Hematopoietic multipotent progenitor cell (in vitro differentiated cells): ENCODE measurements around the gene MID1. TPM values are rescaled to one million over a fixed set of nuclear protein-coding genes. Genes with fewer than 3 reads are reported as not detected.

Source experiments
- DNase-seq, 3 donors: peaks; one replicate each; pipeline ENCODE4 v3.0.0-alpha.2; 2011 to 2015; ENCODE audit warnings: low read depth in 2 of 3, low spot score in 2 of 3
- total RNA-seq: library from RNA; depleted of rRNA; stranded (reverse); fragments of >200 nt; gene quantifications from one replicate; pipeline ENCODE4 v1.2.3, GENCODE V29; 2012

MID1 gene, protein sequence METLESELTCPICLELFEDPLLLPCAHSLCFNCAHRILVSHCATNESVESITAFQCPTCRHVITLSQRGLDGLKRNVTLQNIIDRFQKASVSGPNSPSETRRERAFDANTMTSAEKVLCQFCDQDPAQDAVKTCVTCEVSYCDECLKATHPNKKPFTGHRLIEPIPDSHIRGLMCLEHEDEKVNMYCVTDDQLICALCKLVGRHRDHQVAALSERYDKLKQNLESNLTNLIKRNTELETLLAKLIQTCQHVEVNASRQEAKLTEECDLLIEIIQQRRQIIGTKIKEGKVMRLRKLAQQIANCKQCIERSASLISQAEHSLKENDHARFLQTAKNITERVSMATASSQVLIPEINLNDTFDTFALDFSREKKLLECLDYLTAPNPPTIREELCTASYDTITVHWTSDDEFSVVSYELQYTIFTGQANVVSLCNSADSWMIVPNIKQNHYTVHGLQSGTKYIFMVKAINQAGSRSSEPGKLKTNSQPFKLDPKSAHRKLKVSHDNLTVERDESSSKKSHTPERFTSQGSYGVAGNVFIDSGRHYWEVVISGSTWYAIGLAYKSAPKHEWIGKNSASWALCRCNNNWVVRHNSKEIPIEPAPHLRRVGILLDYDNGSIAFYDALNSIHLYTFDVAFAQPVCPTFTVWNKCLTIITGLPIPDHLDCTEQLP
- 0.54 TPM for total RNA-seq

DNA sequence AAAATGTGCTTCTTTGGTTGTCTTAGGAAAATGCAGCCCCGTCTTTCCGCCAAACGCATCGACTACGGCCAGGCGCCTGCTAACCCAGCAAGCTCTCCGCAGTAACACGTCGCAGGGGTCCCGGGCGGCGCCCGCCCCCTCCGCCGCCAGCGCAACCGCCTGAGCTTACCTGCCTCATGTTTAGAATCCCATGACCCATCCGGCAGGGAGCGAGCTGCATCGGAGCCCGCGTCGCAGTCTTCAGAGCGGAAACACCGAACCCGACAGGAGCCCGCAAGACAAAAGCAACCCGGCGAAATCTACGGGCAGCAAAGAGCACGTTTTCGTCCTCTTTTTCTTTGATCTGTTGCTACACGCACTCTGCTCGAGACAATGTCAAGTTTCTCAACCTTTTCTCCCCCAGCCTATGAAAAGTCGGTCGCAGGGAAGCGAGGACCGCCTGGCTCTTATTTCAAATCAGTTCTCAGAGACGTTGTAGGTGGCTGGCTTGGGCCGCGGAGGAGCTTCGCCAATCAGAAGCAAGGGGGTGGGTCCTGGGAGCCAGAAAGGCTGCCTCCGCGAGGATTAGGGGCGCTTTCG, at the start of gene MID1:
MID1 (minus strand) TSS at position 465 of the 579 bp plus-strand sequence. CDS start 53,038 bp downstream, outside the sequence.
- no peak for DNase-seq

DNA sequence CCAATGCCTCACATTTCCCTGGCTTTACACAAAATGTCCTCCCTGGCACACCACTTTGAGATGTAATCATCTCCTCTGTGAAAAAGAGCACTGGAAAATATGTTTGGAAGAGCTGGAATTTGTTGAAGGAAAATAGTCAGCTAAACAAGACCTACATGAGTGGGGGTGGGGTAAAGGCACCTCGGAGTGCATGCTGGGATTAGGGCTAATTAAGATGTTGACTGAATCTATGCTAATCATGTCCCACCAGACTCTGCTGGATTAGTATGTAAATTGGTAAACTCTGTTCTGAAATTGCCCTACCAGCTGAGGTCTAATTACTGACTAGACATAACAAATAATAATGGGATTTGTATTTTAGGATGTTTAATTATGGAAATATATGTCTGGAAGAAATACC, 46.8 kb upstream of the MID1 start:
- DNase-seq: no peak

DNA sequence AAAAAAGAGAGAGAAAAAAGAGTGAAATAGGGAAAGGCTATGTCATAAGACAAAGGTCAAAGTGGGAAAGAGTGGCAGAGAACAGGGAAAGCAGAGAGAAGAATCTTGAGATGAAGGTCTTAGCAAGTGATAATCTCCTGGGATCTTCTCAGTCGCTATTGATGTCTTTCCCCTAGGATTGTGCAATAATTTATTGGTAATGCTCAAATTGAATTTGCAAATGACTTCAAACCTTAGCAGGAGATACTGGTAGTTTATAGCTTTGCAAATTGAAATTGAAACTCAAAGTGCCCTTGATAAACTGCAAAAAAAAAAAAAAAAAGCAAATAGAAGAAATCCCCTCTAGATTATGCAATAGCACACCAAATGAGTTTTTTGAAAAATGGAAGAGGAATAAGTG, 45.7 kb upstream of the MID1 start:
- DNase-seq: no peak

DNA sequence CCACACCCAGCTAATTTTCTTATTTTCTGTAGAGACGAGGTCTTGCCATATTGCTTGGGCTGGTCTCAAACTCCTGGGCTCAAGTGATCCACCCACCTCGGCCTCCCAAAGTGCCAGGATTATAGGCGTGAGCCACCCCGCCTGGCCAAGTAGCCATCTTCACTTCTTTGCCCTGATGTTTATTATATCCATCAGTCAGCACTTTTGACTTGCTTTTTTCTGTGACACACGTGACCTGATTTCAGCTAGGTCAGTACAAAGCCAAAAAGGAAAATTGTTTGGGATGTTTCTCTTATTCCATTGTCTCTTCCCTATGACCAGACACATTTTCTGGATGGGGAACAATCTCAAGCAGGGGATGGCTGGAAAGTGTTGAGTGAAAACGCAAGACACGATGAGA, 45.3 kb upstream of the MID1 start:
- DNase-seq: no peak

DNA sequence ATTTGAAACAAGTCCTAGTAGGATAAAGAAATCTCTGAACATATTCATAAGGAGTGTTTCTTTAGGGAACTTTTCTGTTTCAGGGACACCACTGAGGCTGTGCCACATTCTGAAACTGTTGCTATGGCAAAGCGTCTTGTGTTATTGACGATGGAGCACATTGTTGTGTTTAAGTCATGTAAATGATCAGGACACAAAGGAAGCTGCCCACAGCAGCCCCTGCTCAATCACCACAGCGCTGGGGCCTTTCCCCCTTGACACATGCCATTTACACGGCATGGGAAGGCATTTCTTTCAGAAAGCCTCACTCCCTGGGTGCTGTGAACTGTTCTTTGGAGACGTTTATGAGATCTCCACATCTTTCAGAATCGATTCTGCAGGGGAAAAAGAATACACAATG, 39.8 kb upstream of the MID1 start:
- no peak for DNase-seq

DNA sequence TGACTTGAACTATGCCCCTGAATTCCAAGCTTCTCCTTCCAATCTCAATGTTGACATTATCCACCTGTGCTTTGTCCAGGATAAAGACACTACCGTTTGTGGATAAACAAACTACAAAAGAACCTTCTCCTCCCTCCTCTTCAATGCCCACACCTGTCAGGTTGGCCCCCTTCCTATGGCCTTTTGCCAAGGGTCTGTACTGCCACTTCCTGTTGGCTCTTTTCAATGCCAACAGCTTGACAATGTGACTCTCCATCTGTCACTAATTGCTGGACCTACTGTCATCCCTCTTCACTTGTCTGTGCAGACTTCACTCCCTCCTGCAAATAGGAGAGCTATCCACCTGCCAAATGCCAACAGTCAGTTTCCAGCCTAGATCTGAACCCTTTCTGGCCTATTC, 35.8 kb upstream of the MID1 start:
- no peak for DNase-seq

DNA sequence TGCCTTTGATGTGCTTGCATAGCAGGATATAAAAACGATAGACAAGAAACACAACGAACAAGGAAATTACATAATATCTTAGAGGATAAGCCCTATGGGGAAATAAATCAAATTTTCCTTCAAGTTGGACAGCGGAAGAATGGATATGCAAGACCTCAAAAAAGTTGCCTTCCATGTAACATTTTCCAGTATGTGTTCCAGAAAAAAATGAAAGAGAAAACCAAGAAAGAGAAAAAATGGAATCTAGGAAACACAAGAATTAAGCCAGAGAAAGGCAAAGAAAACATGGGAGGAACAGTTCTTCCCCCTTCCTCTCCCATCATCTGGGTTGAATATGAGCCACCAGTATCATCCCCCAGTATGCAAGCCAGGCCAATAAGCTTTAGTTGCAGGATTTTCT, 34.6 kb upstream of the MID1 start:
- DNase-seq: no peak

DNA sequence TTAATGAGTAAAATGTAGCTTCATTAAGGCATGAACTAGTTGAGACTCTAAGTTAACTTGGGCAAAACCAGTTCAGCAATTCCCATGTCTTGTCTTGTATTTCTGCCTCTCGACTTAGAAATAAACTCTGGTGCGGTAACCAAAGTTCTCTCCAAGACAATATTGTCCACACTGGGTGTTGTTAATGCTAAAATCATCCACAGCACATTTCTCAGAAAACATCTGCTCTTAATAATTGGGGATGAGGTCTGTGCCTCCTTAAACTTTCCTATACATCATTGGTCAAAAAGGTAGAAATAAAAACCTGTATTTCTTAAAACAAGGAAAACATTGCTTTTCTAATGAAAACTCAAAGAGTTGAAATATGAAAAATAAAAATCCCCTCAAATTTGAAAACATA, 32.9 kb upstream of the MID1 start:
- no peak for DNase-seq

DNA sequence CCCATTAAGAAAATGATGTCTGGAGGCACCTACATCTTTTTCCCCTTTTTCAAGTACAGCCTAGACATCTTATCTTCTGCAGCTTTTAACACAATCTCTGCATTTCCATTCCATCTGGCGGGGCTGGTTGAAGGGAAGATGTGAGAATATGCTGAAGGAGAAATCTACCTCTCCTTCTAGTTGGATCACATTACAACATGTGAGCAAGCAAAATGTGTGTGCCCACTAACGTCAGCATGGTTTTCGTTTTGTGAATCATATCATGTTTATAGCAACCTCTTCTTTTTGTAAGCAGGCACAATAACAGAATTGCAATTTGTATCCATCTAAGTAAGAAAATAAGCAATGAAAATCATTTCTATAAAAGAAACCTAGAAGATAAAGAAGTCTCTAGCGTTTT, 28.9 kb upstream of the MID1 start:
- DNase-seq: no peak

DNA sequence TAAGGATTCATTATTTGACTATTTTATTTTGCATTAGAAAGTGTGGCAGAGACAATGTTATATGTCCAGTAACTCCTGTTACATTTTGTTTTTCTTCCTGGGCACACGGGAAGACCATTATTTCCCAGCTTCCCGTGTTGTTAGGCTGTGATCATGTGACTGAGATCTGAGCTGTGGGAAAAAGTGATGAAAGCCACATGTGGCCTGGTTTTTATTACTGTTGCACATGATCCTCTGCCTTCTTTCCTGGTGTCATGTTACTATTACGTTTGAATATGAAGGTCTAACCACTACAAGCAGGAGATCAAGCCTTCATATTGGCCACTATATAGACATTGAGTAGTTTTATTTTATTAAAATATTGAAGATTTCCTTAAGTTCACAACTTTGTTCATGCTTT, 28.2 kb upstream of the MID1 start:
- no peak for DNase-seq

DNA sequence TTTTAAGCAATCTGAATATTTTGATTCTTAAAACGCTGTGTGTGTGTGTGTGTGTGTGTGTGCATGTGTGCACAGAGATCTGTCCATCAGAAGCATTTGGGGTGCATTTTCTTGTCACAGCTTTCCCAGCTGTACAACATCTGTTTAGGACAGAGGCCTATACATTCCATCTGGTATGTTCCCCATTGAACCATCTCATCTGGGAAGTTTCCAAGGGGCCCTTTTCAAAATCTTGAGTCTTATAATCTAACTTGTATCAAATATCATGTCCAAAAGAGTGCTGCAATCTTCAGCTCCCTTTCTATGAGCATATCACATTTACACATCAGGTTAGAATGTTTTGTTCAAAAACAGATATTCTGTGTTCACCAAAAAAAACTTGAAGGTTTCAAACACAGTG, 16.5 kb upstream of the MID1 start:
- no peak for DNase-seq

DNA sequence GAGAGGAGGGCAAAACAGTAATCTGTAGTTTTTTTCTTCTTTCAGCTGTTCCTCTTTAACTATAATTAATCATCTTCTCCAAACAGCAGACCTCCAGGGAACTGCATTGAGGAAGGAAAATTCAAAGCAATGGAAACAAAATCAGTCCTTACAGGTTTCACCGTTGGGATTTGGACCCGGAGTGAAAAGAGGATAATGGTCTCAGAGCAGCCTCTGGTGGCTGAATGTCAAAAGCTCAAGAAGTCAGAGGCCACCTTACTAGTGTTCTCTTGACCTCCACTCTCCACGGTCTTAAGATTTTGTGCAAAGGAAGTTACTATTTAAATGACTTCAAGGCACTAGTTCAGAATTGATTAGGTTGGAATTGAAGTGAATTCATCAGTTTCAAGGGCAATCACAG, 16.0 kb upstream of the MID1 start:
- peak in 1 of 3 donors; percentile 18 for DNase-seq

DNA sequence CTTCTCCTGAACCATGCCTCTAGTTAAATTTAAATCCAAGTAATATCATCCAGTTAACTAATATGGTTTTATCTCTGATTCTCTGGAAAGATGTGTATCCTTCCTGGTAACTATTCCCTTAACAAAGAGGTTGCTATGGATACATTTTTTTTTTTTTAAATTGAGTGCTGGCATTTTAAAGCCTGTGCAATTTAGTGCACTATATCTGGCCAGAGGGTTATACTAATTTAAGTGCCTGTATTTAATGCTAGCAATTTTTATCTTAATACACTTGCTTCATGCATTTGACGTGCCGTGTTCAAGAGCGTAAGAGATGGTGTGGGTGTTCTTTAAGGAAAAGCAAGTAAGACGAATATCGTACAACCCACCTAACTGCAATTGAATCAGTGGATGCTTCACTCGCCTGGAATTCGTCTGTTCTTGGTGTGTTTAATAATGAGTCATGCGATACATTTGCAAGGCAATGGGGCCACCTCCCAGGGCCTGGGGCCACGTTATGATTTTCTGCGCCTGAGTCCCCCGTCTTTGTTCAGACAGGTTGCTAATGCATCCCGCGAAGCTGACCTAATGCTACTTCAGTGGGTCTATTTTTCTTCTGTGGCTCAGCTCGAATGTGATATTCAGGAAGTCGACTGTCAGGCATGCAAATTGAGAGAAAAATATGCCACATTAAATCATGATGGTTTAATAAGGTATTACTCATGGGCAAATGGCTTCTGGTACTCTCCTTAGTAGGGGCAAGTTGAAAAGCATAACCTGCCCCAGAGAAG, 14.2 kb upstream of the MID1 start:
- no peak for DNase-seq

DNA sequence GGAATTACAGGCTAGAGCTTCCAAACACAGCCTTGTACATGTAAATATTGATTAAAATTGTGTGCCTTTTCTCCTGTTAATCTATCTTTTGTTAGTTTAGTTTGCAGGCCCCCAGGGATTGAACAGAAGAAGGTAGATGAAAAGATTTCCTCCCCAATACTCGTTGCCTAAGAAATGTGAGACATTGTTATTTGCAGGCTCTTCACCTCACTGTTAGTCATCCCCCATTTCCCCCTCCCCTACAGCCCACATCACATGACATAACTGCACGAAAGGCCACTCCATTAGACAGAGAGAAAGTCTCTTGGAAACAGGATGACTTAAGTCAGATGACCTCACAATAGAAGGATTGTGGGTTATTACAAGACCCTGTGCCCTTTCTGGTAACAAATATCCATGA, 13.3 kb upstream of the MID1 start:
- peak in 2 of 3 donors; percentile 37 to 45 for DNase-seq

DNA sequence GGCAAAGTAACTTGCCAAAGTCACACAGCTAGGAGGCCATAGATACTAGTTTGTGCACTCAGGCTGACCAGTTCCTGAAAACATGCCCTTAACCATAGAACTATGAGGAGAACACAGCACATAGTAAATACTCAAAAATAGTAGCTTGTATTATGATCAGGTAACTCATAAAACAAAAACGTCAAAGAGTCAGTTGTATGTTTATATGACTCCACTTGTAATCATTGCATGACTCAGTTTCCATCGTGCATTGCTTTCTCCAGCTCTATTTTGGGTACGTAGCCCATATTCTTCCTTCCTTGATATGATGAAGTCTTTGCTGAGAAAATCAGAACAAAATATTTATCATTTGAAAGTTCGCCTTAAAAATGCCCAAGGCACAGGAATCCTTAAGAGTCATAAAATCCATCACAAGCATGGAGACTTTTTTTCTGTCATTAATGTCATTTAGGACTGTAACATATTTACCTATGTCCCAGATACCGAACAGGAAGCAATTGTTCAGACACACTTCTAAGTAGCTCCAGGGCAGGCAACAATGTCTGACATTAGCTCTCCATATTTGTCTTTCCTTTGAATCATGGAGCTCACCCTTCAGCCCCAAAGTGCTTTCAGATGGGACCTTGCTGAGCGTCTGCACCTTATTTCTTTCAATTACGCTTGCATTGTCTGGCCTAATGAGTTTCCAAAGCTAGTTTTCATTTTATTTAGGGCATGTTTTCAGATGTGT, 11.2 kb upstream of the MID1 start:
- DNase-seq: no peak

DNA sequence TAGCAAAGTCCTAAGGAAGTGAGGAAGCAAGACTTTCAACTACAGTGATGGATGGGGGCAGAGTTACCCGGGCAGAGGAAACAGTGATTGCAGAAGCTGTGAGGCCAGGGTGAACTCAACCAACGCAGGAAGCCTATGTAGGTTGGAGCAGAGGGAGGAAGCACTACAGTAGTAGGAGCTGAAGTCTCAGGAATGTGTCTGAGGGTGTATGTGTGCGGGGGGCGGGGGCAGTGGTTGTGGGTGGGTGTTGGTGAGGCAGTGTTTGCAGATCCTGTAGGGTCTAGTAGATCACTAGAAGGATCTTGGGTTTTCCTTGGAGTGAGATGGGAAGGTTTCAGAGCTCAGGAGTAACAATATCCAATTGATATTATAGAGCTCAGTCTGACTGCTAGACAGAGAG, 9.9 kb upstream of the MID1 start:
- DNase-seq: no peak

DNA sequence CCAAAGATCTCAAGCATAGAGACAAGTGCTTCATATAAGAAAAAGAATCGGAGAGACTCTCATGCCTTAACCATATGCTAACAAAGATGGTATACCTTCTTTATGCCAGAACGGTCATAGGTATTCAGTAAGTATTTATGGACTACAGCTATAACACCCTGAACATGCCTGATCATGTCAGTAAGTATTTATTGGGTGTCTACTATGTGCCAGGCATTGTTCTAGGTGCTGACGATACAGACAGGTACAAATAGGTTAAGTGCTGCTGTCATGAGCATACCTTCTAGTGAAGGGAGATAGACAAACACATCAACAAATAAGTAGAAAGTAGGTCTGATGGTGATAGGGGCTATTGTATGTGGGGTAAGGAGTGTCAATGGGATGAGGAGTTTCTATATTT, 9.5 kb upstream of the MID1 start:
- no peak for DNase-seq

DNA sequence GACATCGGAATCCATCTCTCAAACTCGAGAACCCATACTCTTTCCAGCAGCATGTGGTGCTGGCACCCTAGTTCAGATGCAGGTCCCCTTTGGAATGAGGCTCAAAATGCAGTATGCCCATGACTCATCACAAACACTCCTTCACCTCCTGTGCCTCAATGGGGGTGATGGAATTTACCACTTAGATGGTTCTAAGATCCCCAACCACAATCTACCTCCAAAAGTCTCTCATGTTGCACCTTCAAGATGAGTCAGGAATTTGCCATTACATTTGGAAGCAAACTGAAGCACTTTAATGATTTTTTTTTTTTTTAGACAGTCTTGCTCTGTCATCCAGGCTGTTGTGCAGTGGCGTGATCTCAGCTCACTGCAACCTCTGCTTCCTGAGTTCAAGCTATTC, 8.5 kb upstream of the MID1 start:
- DNase-seq: no peak

DNA sequence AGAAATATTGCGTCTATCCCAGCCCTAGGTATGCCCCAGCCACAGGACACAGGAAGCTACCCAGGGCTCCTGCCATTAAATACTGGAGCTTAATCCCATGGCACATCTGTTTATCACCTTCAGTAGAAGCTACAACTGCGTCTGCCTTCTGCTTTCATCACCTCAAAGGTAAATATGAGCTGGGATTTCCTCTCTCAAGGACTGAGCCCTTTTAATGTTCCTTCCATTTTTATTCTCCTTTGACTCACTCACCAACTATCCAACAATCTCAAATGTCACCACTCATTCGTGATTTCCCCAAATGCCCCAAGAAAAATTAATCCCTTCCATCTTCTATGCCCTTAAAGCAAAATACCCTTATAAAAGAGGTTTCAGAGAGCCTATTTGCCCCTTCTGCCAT, 1.8 kb upstream of the MID1 start:
- DNase-seq: no peak

DNA sequence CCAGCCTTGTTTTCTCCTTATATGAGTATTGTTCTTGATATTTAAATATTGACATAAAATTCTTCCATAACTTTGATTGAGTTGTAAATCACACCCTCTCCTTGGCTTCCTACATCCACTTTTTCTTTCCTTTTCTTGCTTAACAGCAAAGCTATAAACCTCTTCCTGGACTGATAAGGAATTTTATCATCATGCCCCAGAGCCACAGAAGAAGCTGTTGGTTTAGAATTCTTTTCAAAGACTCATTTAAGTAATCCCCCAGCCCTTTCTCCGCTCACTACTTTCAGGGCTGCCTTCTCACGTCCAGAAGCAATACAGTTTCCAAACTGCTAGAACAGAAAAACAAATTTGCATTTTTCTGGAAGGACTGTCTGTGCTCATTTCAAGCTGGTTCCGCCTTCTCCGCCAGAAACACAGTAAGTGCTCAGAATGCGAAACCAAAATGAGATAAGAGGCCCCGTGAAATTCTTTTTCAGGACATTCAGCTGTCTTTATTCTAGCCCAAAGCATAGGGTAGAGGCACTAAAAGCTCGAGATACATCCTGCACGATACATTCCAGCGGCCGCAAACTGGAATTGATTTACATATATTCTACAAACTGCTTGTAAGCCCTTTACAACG, 849 bp downstream of the MID1 start:
- DNase-seq: peak in 1 of 3 donors; percentile 35
